NCI-H2227 treated with DMSO at 0.1 percent for 48 hours (cell line): Measurements from ENCODE around the gene EPC1.
"Not testable (repeated sequence)": the region's sequence is repeated elsewhere in the genome, so short reads cannot be mapped to it uniquely, and the experiment has no call there.

Experiments
- DNase-seq: peaks from one replicate; lab custom pipeline; 2025; lab: John Stamatoyannopoulos, UW

EPC1 gene

GRCh38 chr10:32346551-32347362 is at the start of gene EPC1:
Gene EPC1, minus strand, starts transcription at chr10:32347158. Its CDS starts 243 bp downstream, at chr10:32346915.
- DNase-seq, result peak; percentile 72

GRCh38 chr10:32393911-32394310 is 47.0 kb upstream of the EPC1 start:
- no peak for DNase-seq

GRCh38 chr10:32392284-32392683 is 45.3 kb upstream of the EPC1 start:
- not testable (repeated sequence) for DNase-seq

GRCh38 chr10:32390193-32390592 is 43.2 kb upstream of the EPC1 start:
- no peak for DNase-seq

GRCh38 chr10:32388258-32389027 is 41.5 kb upstream of the EPC1 start:
- no peak for DNase-seq

GRCh38 chr10:32386623-32387260 is 39.8 kb upstream of the EPC1 start:
- DNase-seq, result no peak

GRCh38 chr10:32384171-32384570 is 37.2 kb upstream of the EPC1 start:
- no peak for DNase-seq

- no peak for DNase-seq
Measured at GRCh38 chr10:32381165-32381564, 34.2 kb upstream of the EPC1 start.

GRCh38 chr10:32379950-32380551 is 33.1 kb upstream of the EPC1 start:
- peak; percentile 33 for DNase-seq

GRCh38 chr10:32379318-32379949 is 32.5 kb upstream of the EPC1 start:
- peak; percentile 75 for DNase-seq

GRCh38 chr10:32378363-32379317 is 31.7 kb upstream of the EPC1 start:
- peak; percentile 84 for DNase-seq

- peak; percentile 62 for DNase-seq
Measured at GRCh38 chr10:32377458-32378259, 30.7 kb upstream of the EPC1 start.

- no peak for DNase-seq
Measured at GRCh38 chr10:32376771-32377170, 29.8 kb upstream of the EPC1 start.

- no peak for DNase-seq
Measured at GRCh38 chr10:32376097-32376496, 29.1 kb upstream of the EPC1 start.

GRCh38 chr10:32375631-32376030 is 28.7 kb upstream of the EPC1 start:
- no peak for DNase-seq

- DNase-seq, result no peak
Measured at GRCh38 chr10:32374605-32375004, 27.6 kb upstream of the EPC1 start.

GRCh38 chr10:32373496-32373895 is 26.5 kb upstream of the EPC1 start:
- no peak for DNase-seq

- no peak for DNase-seq
Measured at GRCh38 chr10:32373031-32373430, 26.1 kb upstream of the EPC1 start.

- no peak for DNase-seq
Measured at GRCh38 chr10:32372000-32372875, 25.3 kb upstream of the EPC1 start.
